Lower leg skin (tissue), 4 donors: ENCODE results near the gene CMTM1. TPM values are rescaled to one million over a fixed set of nuclear protein-coding genes. Genes with fewer than 3 reads are reported as not detected.

Experiments
- DNase-seq, 2 donors: peaks; one replicate each; pipeline ENCODE4 v3.0.0-alpha.2; 2019; ENCODE audit warnings: low spot score in 2 of 2
- H3K4me3 ChIP-seq: fragments of 200-600 bp; sonication (generic); 2 replicates; pipeline ENCODE4 v1.5.1; 2017; ENCODE audit warnings: mild to moderate bottlenecking, low read depth; ENCODE audit not compliant: poor library complexity, severe bottlenecking
- POLR2A ChIP-seq, 2 donors: fragments of 450-650 bp; IDR thresholded peaks; one replicate each; pipeline ENCODE4 v1.6.1; 2016 to 2017; ENCODE audit warnings: antibody characterized with exemption in 2 of 2, mild to moderate bottlenecking in 1 of 2, moderate library complexity in 1 of 2
- WGBS, 2 donors: methylation state at CpG; one replicate each; pipeline ENCODE4 v1.1.5; 2018; 5-methylcytosine and 5-hydroxymethylcytosine counted together
- intact Hi-C: fragments of 100-400 bp; cut with DNase I; formaldehyde crosslinking; loops from one replicate; pipeline ENCODE4 v1.15.0; 2023; ENCODE audit warnings: low total_unique reads
- total RNA-seq, 4 donors: library from RNA; depleted of rRNA; stranded (reverse); fragments of >200 nt; gene quantifications; one replicate each; pipeline ENCODE4 v1.1.0, GENCODE V29; 2016
- TF ChIP-seq, protein P1 (sequence below), 3 donors: fragments of 450-650 bp; IDR thresholded peaks; one replicate each; pipeline ENCODE4 v1.5.1; 2016; ENCODE audit warnings: antibody characterized with exemption in 3 of 3, mild to moderate bottlenecking in 3 of 3, moderate library complexity in 2 of 3

Gene CMTM1
- total RNA-seq, 4 donors from 2014 or later = 0.39 to 2.1 (median 1.9) TPM; not detected in 1

DNA sequence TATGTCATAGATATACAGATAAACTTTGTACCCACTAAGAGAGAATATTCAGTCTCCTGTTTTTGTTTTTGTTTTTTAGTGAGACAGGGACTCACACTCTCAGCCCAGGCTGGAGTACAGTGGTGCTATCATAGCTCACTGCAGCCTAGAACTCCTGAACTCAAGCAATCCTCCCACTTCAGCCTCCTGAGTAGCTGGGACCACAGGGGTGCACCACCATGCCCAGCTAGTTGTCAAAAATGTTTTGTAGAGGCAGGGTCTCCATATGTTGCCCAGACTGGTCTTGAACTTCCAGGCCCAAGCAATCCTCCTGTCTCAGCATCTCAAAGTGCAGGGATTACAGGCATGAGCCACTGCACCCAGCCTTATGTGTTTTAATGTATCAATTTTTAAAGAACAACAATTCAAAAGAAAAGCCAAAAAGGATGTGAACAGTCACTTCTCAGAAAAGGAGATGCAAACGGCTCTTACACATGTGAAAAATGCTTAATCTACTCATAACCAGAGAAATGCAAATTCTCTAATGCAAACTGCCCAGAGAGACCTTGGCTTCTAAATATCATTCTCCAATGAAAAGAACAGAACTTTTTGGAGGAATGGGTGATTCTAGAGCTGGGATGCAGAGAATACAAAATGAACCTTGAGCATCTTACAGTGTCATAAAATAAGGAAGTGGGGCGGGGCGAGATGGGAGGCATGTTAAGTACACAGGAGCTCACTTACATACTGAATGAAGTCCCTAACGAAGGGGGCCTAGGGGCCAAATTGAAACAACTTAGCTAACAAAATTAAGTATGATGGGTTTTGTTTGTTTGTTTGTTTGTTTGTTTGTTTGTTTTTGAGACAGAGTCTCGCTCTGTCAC is 31.0 kb downstream of the CMTM1 start:
- 83 to 85% methylated on average over 5 of the region's 5 CpGs for WGBS, 2 donors
- no peak for DNase-seq
- intact Hi-C loops = no loop called here
- TF ChIP-seq, protein P1, sequence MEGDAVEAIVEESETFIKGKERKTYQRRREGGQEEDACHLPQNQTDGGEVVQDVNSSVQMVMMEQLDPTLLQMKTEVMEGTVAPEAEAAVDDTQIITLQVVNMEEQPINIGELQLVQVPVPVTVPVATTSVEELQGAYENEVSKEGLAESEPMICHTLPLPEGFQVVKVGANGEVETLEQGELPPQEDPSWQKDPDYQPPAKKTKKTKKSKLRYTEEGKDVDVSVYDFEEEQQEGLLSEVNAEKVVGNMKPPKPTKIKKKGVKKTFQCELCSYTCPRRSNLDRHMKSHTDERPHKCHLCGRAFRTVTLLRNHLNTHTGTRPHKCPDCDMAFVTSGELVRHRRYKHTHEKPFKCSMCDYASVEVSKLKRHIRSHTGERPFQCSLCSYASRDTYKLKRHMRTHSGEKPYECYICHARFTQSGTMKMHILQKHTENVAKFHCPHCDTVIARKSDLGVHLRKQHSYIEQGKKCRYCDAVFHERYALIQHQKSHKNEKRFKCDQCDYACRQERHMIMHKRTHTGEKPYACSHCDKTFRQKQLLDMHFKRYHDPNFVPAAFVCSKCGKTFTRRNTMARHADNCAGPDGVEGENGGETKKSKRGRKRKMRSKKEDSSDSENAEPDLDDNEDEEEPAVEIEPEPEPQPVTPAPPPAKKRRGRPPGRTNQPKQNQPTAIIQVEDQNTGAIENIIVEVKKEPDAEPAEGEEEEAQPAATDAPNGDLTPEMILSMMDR (IDR thresholded peaks at IDR 0.05) = no peak
- TF ChIP-seq POLR2A (IDR thresholded peaks at IDR 0.05) = no peak
- H3K4me3 ChIP-seq = no peak overlapping the region

GRCh38 chr16:66598111-66598510 is 31.9 kb downstream of the CMTM1 start:
- DNase-seq = no peak
- WGBS, 2 donors = 76 to 82% methylated on average over 3 of the region's 3 CpGs

GRCh38 chr16:66599726-66600125 is 33.5 kb downstream of the CMTM1 start:
- no peak for DNase-seq
- WGBS, 2 donors = 91% methylated on average over 4 of the region's 4 CpGs
- TF ChIP-seq, protein P1 (IDR thresholded peaks at IDR 0.05) = no peak
- TF ChIP-seq POLR2A (IDR thresholded peaks at IDR 0.05) = no peak
- intact Hi-C loops = no loop called here
- H3K4me3 ChIP-seq = no peak overlapping the region

More at GRCh38 chr16:66598111-66598510, 31.9 kb downstream of the CMTM1 start:
- intact Hi-C loops = no loop called here
- no peak overlapping the region for H3K4me3 ChIP-seq
- TF ChIP-seq, protein P1 (IDR thresholded peaks at IDR 0.05) = no peak
- TF ChIP-seq POLR2A (IDR thresholded peaks at IDR 0.05) = no peak

GRCh38 chr16:66600477-66600876 is 34.2 kb downstream of the CMTM1 start:
- no peak overlapping the region for H3K4me3 ChIP-seq
- WGBS, 2 donors = 100% methylated on average over 1 of the region's 1 CpG
- DNase-seq = no peak
- TF ChIP-seq, protein P1 (IDR thresholded peaks at IDR 0.05) = no peak
- TF ChIP-seq POLR2A (IDR thresholded peaks at IDR 0.05) = no peak
- intact Hi-C loops = no loop called here

DNA sequence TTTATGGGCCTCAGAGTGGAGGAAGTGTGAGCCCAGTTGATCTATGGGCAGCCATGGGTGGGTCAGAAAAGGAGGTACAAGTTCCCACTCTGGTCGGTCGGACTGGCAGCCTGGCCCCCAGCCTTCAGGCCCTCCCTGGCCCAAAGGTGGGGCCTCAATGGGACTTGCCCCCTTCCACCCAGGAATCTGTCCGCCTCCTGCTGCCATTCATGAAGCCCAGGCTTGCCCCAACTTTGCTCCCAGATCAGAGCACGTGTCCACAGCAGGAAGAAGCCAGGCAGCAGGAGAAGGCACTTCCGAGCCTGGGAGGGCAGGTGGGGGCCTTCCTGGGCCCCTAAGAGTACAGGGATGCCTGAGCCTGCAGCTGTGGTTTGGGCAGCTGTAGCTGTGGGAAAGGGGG is 35.2 kb downstream of the CMTM1 start:
- TF ChIP-seq, protein P1 (IDR thresholded peaks at IDR 0.05) = no peak
- TF ChIP-seq POLR2A (IDR thresholded peaks at IDR 0.05) = no peak
- WGBS, 2 donors = 100% methylated on average over 2 to 5 of the region's 5 CpGs
- intact Hi-C loops = no loop called here

More for the DNA sequence above, 35.2 kb downstream of the CMTM1 start:
- DNase-seq = no peak
- H3K4me3 ChIP-seq = no peak overlapping the region
